Neuron (in vitro differentiated cells): ENCODE measurements around the gene PLGRKT.
"Not testable (repeated sequence)": the region's sequence is repeated elsewhere in the genome, so short reads cannot be mapped to it uniquely, and the experiment has no call there.

Experiments
- H2AFZ ChIP-seq: one replicate; pipeline ENCODE4 v1.6.1; 2013; ENCODE audit warnings: low read depth, mild to moderate bottlenecking, inconsistent platforms, low read length, moderate library complexity
- H3K27me3 ChIP-seq: one replicate; pipeline ENCODE4 v1.6.1; 2013; ENCODE audit warnings: low read length; ENCODE audit not compliant: insufficient read depth
- H3K36me3 ChIP-seq: one replicate; pipeline ENCODE4 v1.6.1; 2013; ENCODE audit warnings: low read length; ENCODE audit not compliant: insufficient read depth
- H3K4me1 ChIP-seq: one replicate; pipeline ENCODE4 v1.6.1; 2013; ENCODE audit warnings: low read length; ENCODE audit not compliant: insufficient read depth
- H3K4me3 ChIP-seq: 2 replicates; pipeline ENCODE4 v1.5.1; 2013; ENCODE audit warnings: mild to moderate bottlenecking, low read length, moderate library complexity
- H3K9me3 ChIP-seq: one replicate; pipeline ENCODE4 v1.6.1; 2013; ENCODE audit warnings: low read length

The PLGRKT gene

GRCh38 chr9:5375790-5376477, 61.8 kb downstream of the PLGRKT start:
- no peaks in the 10 kb centered on the region for H3K9me3 ChIP-seq
- no peak overlapping the region for H3K4me3 ChIP-seq
- no peaks in the 10 kb centered on the region for H3K36me3 ChIP-seq
- no peaks in the 10 kb centered on the region for H3K27me3 ChIP-seq
- H3K4me1 ChIP-seq, result no peaks in the 10 kb centered on the region
- H2AFZ ChIP-seq, result no peak overlapping the region

DNA sequence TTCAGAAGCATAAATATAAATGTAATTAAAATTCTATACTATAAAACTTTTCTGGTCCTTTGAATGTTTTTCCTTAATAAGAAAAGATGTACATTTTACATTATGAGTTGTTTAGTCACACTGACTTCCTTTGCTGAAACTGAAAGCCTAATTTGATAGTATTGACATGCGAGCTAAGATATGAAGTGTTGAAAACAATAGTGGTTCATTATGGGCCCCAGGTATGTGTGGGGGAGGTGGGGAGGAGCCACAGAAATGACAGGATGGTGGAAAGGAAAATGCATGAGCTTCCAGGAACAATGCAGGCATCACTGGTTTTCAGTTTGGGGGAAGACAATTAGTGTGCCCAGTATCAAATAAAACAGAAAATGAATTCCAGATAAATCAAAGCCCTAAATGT, 62.6 kb downstream of the PLGRKT start:
- H3K4me1 ChIP-seq, result no peaks in the 10 kb centered on the region
- no peaks in the 10 kb centered on the region for H3K27me3 ChIP-seq
- H3K4me3 ChIP-seq, result no peak overlapping the region
- no peaks in the 10 kb centered on the region for H3K9me3 ChIP-seq
- H2AFZ ChIP-seq, result no peak overlapping the region
- no peaks in the 10 kb centered on the region for H3K36me3 ChIP-seq

DNA sequence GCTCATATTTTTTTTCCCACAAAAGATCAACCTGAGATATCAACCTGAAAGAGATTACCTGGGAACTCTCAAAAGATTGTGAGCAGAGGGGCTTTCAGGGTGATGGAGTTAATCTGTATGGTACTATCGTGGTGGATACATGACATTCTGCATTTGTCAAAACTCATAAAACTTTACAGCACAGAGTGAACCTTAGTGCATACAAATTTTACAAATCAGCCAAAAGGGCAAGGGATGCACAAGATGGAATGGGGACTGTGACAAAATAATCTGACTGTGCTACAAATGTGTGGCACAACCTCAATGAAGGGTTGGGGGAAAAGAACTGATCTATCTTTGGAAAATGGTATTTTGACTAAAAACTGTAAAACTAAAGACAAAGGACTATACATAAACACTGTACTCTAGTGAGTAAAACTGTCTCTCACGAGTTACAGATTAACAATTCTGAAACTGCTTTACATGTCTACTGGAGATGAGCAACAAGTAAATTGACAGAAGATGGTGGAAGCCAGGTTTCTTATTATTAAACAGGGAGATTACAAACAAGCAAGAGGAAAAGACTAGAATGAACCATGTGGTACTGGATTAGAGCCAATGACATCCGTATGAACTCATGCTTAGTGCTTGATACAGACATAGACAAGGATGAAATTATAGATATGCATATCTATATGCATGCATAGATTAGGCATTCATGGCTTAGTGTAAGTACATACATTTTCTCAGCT, 73.3 kb downstream of the PLGRKT start:
- no peaks in the 10 kb centered on the region for H3K4me1 ChIP-seq

GRCh38 chr9:5361326-5362010, 76.3 kb downstream of the PLGRKT start:
- no peak overlapping the region for H2AFZ ChIP-seq
- H3K27me3 ChIP-seq, result no peaks in the 10 kb centered on the region
- H3K4me1 ChIP-seq, result no peaks in the 10 kb centered on the region
- peaks cover 2% of the 10 kb centered on the region for H3K9me3 ChIP-seq
- no peak overlapping the region for H3K4me3 ChIP-seq
- peaks cover 4% of the 10 kb centered on the region for H3K36me3 ChIP-seq

More for the DNA sequence above, 73.3 kb downstream of the PLGRKT start:
- Histone ChIP-seq H3K36me3 (no peaks in the 10 kb centered on the region), H3K4me3 (no peak overlapping the region), H2AFZ (no peak overlapping the region), H3K9me3 (no peaks in the 10 kb centered on the region), H3K27me3 (no peaks in the 10 kb centered on the region)

- H3K27me3 ChIP-seq, result no peaks in the 10 kb centered on the region
- H3K4me1 ChIP-seq, result no peaks in the 10 kb centered on the region
- H3K36me3 ChIP-seq, result peaks cover 4% of the 10 kb centered on the region
These were observed 77.4 kb downstream of the PLGRKT start for GRCh38 chr9:5360341-5360740.

DNA sequence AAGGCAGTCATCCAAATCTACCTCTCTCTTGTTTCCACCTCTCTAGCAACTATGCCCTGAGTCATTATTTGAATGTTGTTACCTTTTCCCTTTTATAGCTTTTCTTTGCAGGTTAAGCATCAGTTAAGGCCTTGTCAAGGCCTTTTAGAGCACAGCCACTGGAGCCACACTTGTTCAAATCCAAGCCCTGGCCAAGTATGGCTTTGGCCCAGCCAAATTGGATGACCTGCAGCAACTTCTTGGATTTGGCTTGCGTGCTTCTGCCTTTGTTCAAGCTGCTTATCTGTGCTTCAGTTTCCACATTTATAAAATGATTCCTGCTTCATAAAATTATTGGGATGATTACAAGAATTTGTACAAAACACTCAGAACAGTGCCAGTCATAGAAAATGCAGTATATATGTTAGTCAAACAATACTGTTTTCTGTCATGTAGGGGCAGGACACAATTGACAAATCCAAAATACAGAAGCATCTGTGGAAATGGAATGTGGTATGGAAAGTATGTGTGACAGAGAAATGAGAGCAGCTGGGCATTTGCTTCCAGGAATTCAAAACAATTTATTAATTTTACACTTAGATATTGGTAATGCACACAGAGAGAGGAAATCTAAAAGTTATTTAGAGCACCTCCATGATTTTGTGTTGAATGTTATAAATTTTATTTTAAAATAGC, 80.2 kb downstream of the PLGRKT start:
- no peaks in the 10 kb centered on the region for H3K4me1 ChIP-seq
- H3K4me3 ChIP-seq, result no peak overlapping the region
- no peak overlapping the region for H2AFZ ChIP-seq
- peaks cover 2% of the 10 kb centered on the region for H3K9me3 ChIP-seq
- H3K36me3 ChIP-seq, result peaks cover 4% of the 10 kb centered on the region
- no peaks in the 10 kb centered on the region for H3K27me3 ChIP-seq

More at GRCh38 chr9:5360341-5360740, 77.4 kb downstream of the PLGRKT start:
- peaks cover 2% of the 10 kb centered on the region for H3K9me3 ChIP-seq
- no peak overlapping the region for H2AFZ ChIP-seq
- H3K4me3 ChIP-seq, result no peak overlapping the region

- Histone ChIP-seq H3K4me1 (no peaks in the 10 kb centered on the region), H3K4me3 (no peak overlapping the region), H2AFZ (no peak overlapping the region), H3K9me3 (peaks cover 2% of the 10 kb centered on the region), H3K36me3 (peaks cover 4% of the 10 kb centered on the region), H3K27me3 (no peaks in the 10 kb centered on the region)
These were observed 81.9 kb downstream of the PLGRKT start for GRCh38 chr9:5355817-5356216.

DNA sequence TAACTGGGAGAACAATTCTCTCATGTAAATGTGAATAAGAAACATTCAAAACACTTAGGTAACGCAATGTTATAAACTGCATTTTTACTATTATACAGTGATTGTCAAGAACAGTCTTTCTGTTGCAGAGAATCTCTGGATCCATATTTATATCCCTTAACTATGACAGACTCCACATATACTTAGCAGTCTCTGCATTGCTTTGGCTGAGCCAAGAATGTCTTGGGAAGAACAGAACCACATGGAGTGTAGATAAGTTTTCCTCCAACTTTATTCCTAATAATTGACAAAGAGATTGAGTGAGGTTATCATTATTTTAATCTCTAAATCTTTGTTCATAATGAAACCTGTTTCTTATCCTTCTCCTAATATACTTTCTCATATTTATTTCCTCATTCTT, 82.5 kb downstream of the PLGRKT start:
- H3K4me1 ChIP-seq, result no peaks in the 10 kb centered on the region
- H2AFZ ChIP-seq, result no peak overlapping the region
- H3K9me3 ChIP-seq, result peaks cover 2% of the 10 kb centered on the region
- no peak overlapping the region for H3K4me3 ChIP-seq
- H3K27me3 ChIP-seq, result no peaks in the 10 kb centered on the region
- peaks cover 4% of the 10 kb centered on the region for H3K36me3 ChIP-seq

- H3K9me3 ChIP-seq, result peaks cover 2% of the 10 kb centered on the region
- no peaks in the 10 kb centered on the region for H3K4me1 ChIP-seq
- H3K4me3 ChIP-seq, result no peak overlapping the region
- no peaks in the 10 kb centered on the region for H3K27me3 ChIP-seq
- no peak overlapping the region for H2AFZ ChIP-seq
- H3K36me3 ChIP-seq, result peaks cover 4% of the 10 kb centered on the region
These were observed 83.5 kb downstream of the PLGRKT start for GRCh38 chr9:5354184-5354583.

DNA sequence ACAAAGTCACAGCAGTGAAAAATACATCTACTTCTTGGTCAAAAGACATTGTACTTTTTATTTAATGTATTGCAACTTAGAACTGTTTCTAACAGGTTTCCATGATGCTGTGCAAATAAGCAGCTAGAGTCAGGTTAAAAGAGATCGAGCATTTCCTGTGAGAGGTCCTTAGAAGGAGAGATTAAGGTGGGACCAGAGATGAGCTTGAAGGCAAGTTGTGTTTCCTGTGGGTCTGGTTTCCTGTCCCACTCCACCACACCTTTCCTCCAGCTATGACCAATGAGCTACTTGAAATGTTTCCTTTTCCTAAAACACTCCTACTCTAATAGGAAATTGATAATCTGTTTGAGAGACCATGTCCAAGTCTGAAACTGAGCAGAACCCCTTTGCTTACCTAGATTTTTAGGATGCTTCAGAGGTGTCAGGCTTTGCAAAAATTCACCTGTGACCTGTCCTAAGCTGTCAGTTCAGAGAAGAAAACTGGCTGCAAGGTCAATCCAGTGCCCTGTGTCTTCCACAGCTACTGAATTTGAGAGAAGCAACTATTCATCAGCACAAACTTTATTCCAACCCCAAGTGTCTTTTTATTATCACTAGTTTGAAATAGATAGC, 85.0 kb downstream of the PLGRKT start:
- Histone ChIP-seq H2AFZ (no peak overlapping the region), H3K4me3 (no peak overlapping the region), H3K27me3 (no peaks in the 10 kb centered on the region), H3K4me1 (no peaks in the 10 kb centered on the region), H3K9me3 (peaks cover 2% of the 10 kb centered on the region), H3K36me3 (peaks cover 4% of the 10 kb centered on the region)

GRCh38 chr9:5338992-5339981, 98.4 kb downstream of the PLGRKT start, which contains the start of gene RLN1:
RLN1 (minus strand) TSS chr9:5339876; CDS start chr9:5339746, 130 bp downstream.
- peak within 1 kb of the TSS; percentile 16 for H3K4me3 ChIP-seq
- not testable (repeated sequence) for H3K27me3 ChIP-seq, H3K36me3 ChIP-seq, H3K9me3 ChIP-seq, H2AFZ ChIP-seq, H3K4me1 ChIP-seq

GRCh38 chr9:5336688-5337087, 101.0 kb downstream of the PLGRKT start:
- Histone ChIP-seq H3K9me3 (no peaks in the 10 kb centered on the region), H3K27me3 (peaks cover 2% of the 10 kb centered on the region), H3K4me1 (no peaks in the 10 kb centered on the region), H3K4me3 (no peak overlapping the region), H3K36me3 (no peaks in the 10 kb centered on the region), H2AFZ (no peak overlapping the region)
